PC-3 (cell line): ENCODE measurements around the gene UHRF1.

Experiments used
- EZH2 ChIP-seq: fragments of 300-600 bp; sonication (generic); IDR thresholded peaks from one replicate; pipeline ENCODE4 v1.6.1; 2017; ENCODE audit warnings: antibody characterized with exemption, mild to moderate bottlenecking, low read length; ENCODE audit not compliant: unreplicated experiment
- TF ChIP-seq, protein P1 (sequence below): fragments of 300-600 bp; sonication (generic); conservative IDR thresholded peaks from 2 replicates; pipeline ENCODE4 v1.5.1; 2017; ENCODE audit warnings: antibody characterized with exemption, low read depth, mild to moderate bottlenecking, low read length

DNA sequence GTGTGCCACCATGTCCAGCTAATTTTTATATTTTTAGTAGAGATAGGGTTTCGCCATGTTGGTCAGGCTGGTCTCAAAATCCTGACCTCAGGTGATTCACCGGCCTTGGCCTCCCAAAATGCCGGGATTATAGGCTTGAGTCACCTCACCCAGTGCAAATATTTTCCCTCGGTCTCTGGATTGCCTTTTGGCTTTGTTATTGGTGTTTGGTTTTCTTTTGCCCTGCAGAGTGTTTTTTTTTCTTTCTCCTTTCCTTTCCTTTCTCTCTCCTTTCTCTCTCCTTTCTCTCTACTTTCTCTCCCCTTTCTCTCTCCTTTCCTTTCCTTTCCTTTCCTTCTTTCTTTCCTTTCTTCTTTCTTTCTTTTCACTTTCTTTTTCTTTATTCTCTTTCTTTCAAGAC lies 92.8 kb downstream of the UHRF1 start:
- TF ChIP-seq, protein P1, sequence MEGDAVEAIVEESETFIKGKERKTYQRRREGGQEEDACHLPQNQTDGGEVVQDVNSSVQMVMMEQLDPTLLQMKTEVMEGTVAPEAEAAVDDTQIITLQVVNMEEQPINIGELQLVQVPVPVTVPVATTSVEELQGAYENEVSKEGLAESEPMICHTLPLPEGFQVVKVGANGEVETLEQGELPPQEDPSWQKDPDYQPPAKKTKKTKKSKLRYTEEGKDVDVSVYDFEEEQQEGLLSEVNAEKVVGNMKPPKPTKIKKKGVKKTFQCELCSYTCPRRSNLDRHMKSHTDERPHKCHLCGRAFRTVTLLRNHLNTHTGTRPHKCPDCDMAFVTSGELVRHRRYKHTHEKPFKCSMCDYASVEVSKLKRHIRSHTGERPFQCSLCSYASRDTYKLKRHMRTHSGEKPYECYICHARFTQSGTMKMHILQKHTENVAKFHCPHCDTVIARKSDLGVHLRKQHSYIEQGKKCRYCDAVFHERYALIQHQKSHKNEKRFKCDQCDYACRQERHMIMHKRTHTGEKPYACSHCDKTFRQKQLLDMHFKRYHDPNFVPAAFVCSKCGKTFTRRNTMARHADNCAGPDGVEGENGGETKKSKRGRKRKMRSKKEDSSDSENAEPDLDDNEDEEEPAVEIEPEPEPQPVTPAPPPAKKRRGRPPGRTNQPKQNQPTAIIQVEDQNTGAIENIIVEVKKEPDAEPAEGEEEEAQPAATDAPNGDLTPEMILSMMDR, result no peak
- no peak for TF ChIP-seq EZH2
